D721Med (cell line): ENCODE results near the gene KDM7A.

ENCODE experiments used
- DNase-seq: peaks from one replicate; pipeline ENCODE4 v3.0.0; 2011; ENCODE audit warnings: low spot score; ENCODE audit not compliant: insufficient read length
- FAIRE-seq: peaks from 2 replicates; lab custom pipeline; 2011; peaks lifted over from hg19 to GRCh38; lab: Jason Lieb, UNC
- TF ChIP-seq, protein P1 (sequence below): IDR thresholded peaks from 2 replicates; pipeline ENCODE4 v1.5.1; 2012; ENCODE audit warnings: mild to moderate bottlenecking, control low read depth; ENCODE audit not compliant: insufficient read depth; ENCODE audit errors: missing control alignments

Gene KDM7A

DNA sequence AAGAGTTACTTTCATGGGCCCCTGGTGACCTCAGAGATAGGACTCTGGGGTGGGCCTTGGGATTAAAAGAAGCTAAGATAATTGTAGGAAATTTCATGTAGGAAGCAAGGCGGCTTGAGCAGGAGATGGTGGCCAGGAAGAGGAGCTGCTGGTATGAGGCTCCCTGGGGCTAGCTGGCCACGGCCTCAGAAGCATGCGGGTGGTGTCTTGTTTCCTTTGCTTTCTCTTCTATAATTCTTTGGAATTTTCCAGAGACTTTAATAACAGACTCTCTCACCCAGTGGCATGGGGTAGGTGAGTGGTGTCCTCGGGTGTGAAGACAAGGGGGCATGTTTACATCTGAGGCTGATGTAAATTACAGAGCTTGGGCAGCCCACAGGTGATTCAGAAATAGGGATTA lies 41.9 kb upstream of the KDM7A start:
- DNase-seq = no peak
- no peak for FAIRE-seq
- TF ChIP-seq, protein P1, sequence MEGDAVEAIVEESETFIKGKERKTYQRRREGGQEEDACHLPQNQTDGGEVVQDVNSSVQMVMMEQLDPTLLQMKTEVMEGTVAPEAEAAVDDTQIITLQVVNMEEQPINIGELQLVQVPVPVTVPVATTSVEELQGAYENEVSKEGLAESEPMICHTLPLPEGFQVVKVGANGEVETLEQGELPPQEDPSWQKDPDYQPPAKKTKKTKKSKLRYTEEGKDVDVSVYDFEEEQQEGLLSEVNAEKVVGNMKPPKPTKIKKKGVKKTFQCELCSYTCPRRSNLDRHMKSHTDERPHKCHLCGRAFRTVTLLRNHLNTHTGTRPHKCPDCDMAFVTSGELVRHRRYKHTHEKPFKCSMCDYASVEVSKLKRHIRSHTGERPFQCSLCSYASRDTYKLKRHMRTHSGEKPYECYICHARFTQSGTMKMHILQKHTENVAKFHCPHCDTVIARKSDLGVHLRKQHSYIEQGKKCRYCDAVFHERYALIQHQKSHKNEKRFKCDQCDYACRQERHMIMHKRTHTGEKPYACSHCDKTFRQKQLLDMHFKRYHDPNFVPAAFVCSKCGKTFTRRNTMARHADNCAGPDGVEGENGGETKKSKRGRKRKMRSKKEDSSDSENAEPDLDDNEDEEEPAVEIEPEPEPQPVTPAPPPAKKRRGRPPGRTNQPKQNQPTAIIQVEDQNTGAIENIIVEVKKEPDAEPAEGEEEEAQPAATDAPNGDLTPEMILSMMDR = no peak

DNA sequence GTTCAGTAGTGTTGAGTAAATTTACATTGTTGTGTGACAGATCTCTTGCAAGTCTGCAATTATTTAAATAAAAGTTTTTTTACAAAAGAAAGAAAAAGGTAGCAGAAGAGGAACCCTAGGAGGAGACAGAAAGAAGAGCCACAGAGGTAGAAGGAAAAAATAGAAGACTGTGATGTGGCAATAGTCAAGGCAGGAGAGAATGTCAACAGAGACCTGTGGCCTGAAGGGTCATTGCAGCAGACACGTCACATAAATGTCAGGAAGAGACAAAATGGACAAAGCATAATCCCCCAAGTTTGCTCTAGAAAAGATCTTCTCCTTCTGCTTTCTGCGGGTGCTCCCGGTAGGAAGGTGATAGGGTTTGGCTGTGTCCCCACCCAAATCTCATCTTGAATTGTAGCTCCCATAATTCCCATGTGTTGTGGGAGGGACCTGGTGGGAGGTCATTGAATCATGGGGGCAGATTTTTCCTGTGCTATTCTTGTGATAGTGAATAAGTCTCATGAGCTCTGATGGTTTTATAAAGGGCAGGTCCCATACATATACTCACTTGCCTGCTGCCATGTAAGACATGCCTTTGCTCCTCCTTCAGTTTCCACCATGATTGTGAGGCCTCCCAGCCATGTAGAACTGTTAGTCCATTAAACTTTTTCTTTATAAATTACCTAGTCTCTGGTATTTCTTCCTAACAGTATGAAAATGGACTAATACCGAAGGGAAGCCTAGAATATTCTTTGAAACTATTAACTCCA lies 41.1 kb upstream of the KDM7A start:
- TF ChIP-seq, protein P1 = no peak
- no peak for DNase-seq
- FAIRE-seq = no peak

DNA sequence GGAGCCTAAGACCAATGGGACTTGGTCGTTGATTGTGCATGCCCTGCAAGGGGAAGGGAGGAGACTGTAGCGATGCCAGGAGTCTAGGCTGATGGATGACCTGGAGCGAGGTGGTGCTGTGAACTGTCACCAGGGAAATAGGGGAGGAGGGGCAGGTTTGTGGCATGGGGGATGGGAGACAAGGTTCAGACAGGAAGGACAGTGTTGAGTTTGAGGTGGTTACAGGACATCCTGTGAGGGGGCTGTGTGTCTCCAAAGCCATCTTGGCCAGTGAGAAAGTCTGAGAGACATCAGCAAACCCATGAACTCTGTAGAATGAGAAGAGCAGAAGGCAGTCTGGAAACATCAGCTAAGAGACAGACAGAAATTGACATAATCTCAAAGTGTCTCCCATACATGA lies 38.5 kb upstream of the KDM7A start:
- TF ChIP-seq, protein P1 = no peak
- FAIRE-seq = no peak

DNA sequence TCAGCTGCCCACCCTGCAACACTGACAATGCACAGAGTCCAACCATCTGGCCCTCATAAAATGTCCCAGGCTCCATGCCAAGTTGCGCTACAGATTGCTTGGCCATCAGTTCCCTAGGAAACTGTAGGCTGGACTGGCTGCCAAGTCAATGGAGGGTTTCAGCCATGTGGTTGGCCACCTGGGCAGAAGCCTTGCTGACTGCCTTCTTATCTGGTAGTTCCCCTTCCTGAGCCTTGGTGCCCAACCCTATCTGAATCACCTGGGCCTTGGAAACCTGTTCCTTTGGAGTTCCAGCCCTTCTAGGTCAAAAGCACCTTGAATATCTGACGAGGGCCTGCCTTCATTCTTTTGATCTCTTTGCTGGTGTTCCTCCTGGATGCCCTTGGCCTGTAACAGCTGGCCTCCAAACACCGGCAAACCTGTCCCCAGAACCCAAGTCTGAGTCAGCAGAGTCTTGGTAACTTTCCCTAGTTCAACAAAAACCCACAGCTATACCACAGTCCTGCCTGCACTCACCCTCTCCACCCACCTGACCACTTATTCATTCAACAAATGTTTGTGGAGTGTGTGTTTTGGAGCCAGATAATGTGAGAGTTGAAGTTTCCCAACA lies 37.4 kb upstream of the KDM7A start:
- DNase-seq = no peak
- TF ChIP-seq, protein P1 = no peak
- FAIRE-seq = no peak

More for the DNA sequence above, 38.5 kb upstream of the KDM7A start:
- no peak for DNase-seq

DNA sequence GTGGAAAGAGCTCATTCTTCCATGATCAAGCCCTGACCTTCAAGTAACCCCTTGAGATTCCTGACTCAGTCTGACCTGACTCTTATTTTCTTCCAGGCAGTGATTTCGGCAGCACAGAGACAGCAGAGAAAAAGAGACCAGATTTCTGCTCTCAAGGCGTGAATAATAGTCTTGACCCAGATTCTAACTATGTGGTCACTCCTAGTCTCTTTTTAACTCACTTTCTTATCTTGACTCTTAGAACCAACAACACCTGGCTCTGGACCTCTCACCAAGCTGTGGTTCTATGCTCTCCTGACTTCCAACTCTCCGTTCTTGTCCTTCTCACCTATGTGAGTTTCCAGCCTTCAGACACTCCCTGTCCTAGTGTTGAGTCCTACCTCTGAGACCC lies 36.9 kb upstream of the KDM7A start:
- DNase-seq = no peak
- no peak for FAIRE-seq
- TF ChIP-seq, protein P1 = no peak

DNA sequence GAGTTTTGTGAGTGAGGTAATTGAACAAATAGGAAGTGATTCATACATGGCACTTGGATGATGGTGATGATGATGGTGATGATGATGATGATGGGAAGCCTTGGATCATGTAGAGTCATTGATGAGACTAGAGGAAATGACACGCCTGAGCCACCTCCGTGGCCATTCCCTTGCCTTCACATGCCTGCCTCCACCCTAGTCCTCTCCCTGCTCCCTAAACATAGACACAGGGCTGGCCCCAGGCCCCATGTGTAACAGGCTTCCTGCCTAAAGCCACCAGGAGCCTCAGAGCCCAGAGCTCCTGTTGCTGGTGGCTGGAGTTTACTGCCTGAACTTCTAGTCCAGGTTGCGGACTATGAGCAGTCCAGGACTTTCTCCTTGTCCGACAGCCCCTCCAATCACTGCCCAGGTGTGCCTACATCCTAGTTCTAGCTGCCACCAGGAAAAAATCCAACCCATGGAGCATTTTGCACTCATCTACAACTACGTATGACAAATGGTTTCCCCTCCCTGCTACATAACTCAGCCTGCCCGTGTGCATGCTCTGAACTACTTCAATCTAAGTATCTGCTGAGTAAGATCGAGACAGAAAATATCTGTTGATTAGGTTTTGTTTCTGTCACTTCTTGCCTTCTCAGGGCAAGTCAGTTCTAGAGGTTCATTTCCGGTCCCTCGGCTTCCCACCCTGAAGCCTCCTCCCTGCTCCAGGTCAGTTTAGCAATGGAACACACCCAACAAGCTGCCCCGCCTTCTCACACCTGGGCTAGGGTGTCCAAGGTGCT lies 35.5 kb upstream of the KDM7A start:
- FAIRE-seq (no peak), DNase-seq (no peak)
- TF ChIP-seq, protein P1 = no peak
